Measurements from ENCODE around the gene REPIN1. TPM values are rescaled to one million over a fixed set of nuclear protein-coding genes. Genes with fewer than 3 reads are reported as not detected.

The REPIN1 gene
- total and polyA plus RNA-seq, 9 of the 15 experiments (the other 6 are each of a cell fraction or from before 2014, with no cell fraction given) = 8.1 to 283 (median 94.3) TPM

GRCh38 chr7:150368096-150368883 lies at the start of gene REPIN1 (continued):
- TF ChIP-seq ZNF239 (CRISPR knock-in tag; IDR thresholded peaks at IDR 0.05) (no peak; the same call in 1 of the 2 replicates), RBFOX2 (IDR thresholded peaks at IDR 0.05; ENCODE audit: low read depth, low read length) (peak; percentile 97), MBD1 (CRISPR knock-in tag; IDR thresholded peaks at IDR 0.05) (no peak), NFATC3 (IDR thresholded peaks at IDR 0.05) (no peak), FOXO4 (CRISPR knock-in tag; IDR thresholded peaks at IDR 0.05) (peak; percentile 60; the same call in 1 of the 2 replicates), CREBBP (IDR thresholded peaks at IDR 0.05; ENCODE audit: low read depth, low read length) (no peak), TSHZ1 (CRISPR knock-in tag; IDR thresholded peaks at IDR 0.05) (no peak), KDM1A (IDR thresholded peaks at IDR 0.05) (no peak), SREBF2 (CRISPR knock-in tag; IDR thresholded peaks at IDR 0.05) (no peak), PCBP1 (IDR thresholded peaks at IDR 0.05; ENCODE audit: low read depth, low read length, poor library complexity, severe bottlenecking) (peak; percentile 96), THAP12 (CRISPR knock-in tag; IDR thresholded peaks at IDR 0.05) (peak; percentile 60; the same call in 1 of the 2 replicates), NFE2 (IDR thresholded peaks at IDR 0.05; ENCODE audit: low read depth) (no peak), RBM22 (IDR thresholded peaks at IDR 0.05; ENCODE audit: low read depth, low read length, poor library complexity, severe bottlenecking) (peak; percentile 90), MIER1 (IDR thresholded peaks at IDR 0.05; ENCODE audit: low read depth) (no peak), CBX8 (IDR thresholded peaks at IDR 0.05; ENCODE audit: borderline replicate concordance, extremely low read depth, low read depth, low read length, poor library complexity, severe bottlenecking) (no peak)
- TF ChIP-seq, protein P1, sequence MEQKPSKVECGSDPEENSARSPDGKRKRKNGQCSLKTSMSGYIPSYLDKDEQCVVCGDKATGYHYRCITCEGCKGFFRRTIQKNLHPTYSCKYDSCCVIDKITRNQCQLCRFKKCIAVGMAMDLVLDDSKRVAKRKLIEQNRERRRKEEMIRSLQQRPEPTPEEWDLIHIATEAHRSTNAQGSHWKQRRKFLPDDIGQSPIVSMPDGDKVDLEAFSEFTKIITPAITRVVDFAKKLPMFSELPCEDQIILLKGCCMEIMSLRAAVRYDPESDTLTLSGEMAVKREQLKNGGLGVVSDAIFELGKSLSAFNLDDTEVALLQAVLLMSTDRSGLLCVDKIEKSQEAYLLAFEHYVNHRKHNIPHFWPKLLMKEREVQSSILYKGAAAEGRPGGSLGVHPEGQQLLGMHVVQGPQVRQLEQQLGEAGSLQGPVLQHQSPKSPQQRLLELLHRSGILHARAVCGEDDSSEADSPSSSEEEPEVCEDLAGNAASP (IDR thresholded peaks at IDR 0.05) = no peak

Data from K562 (cell line).